ENCODE data around the gene LNPEP.

GRCh38 chr5:96911139-96911538 lies 24.7 kb upstream of the LNPEP start:
- TF ChIP-seq CTCF (conservative IDR thresholded peaks at IDR 0.05) (no peak), EZH2 (IDR thresholded peaks at IDR 0.05; ENCODE audit: low read depth) (no peak)
